Activated CD4-positive, alpha-beta T cell treated with anti-CD3 and anti-CD28 coated beads for 24 hours (primary cell): ENCODE measurements around the gene INTS12.
"Not testable (repeated sequence)": the region's sequence is repeated elsewhere in the genome, so short reads cannot be mapped to it uniquely, and the experiment has no call there.

ENCODE experiments used
- DNase-seq, 2 donors: peaks; one replicate each; pipeline ENCODE4 v3.0.0-alpha.2; 2020; ENCODE audit warnings: low read depth in 2 of 2

Gene INTS12, protein sequence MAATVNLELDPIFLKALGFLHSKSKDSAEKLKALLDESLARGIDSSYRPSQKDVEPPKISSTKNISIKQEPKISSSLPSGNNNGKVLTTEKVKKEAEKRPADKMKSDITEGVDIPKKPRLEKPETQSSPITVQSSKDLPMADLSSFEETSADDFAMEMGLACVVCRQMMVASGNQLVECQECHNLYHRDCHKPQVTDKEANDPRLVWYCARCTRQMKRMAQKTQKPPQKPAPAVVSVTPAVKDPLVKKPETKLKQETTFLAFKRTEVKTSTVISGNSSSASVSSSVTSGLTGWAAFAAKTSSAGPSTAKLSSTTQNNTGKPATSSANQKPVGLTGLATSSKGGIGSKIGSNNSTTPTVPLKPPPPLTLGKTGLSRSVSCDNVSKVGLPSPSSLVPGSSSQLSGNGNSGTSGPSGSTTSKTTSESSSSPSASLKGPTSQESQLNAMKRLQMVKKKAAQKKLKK

GRCh38 chr4:105708181-105709080 lies at the start of gene INTS12, which contains the start of gene GSTCD:
INTS12 (minus strand) TSS chr4:105708689; CDS start chr4:105700005, 8,684 bp downstream.
GSTCD (plus strand) TSS chr4:105708784; CDS start chr4:105717614, 8,830 bp downstream.
- peak; percentile 83 for DNase-seq

DNA sequence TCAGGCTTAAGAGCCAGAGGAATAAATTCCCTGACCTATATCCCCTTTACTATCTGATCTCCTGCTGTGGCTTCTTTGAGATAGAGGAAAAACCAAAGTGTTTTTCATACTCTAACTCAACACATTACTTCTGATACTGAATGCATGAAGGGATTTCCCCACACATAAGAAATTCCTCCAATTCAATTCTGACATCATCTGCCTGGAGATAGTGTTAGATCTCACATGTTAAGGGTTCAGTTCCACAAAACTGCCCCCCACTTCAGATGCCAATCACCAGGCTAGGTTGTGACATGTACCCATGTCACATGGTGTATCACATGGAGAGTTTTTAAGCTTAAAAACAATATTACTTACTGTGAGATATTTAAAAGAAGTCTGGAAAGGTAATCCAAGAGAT lies 46.9 kb upstream of the INTS12 start:
- DNase-seq, result no peak

GRCh38 chr4:105753361-105753760 lies 44.9 kb upstream of the INTS12 start:
- DNase-seq, result no peak

DNA sequence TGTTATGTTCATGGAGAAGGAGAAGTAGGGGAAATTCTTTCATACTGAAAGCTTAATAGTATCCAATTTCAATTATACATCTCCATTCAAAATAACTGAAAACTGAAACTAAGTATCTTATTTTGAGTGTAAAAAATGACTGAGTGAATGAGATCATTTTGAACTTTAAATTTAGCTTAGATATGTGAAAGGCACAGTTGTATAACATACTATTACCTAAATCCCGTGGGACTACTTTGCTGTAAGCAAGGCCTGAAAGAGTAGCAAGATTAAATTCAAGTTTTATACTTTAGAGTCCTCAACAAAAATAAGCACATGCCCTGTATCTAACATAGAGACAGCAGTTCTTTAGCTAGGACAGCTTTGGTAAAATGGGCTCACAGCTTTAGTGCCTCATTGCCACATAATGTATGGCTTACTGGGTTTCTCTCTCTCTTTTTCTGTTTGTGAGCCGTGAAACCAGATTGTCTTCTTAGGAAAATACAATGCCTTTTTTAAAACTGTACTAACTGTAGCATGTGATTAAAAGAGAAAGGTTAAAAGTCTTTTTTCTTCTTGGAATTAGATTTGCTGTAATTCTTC lies 43.3 kb upstream of the INTS12 start:
- DNase-seq, result no peak

- DNase-seq, result no peak
Observed at GRCh38 chr4:105748222-105748621, 39.7 kb upstream of the INTS12 start.

GRCh38 chr4:105741548-105741947 lies 33.1 kb upstream of the INTS12 start:
- DNase-seq, result no peak

DNA sequence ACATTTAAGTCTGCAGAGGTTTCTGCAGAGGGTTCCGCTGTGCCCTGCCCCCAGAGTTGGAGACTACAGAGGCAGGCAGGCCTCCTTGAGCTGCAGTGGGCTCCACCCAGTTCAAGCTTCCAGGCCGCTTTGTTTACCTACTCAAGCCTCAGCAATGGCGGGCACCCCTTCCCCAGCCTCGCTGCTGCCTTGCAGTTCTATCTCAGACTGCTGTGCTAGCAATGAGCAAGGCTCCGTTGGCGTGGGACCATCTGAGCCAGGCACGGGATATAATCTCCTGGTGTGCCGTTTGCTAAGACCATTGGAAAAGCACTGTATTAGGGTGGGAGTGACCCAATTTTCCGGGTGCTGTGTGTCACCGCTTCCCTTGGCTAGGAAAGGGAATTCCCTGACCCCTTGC lies 26.7 kb upstream of the INTS12 start:
- DNase-seq, result not testable (repeated sequence)

DNA sequence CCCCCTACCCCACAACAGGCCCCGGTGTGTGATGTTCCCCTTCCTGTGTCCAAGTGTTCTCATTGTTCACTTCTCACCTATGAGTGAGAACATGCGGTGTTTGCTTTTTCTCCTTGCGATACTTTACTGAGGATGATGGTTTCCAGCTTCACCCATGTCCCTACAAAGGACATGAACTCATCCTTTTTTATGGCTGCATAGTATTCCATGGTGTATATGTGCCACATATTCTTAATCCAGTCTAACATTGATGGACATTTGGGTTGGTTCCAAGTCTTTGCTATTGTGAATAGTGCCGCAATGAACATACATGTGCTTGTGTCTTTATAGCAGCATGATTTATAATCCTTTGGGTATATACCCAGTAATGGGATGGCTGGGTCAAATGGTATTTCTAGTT lies 21.4 kb upstream of the INTS12 start:
- DNase-seq, result not testable (repeated sequence)

GRCh38 chr4:105725623-105726022 lies 17.1 kb upstream of the INTS12 start:
- DNase-seq, result no peak

GRCh38 chr4:105719204-105719603 lies 10.7 kb upstream of the INTS12 start:
- DNase-seq, result no peak

DNA sequence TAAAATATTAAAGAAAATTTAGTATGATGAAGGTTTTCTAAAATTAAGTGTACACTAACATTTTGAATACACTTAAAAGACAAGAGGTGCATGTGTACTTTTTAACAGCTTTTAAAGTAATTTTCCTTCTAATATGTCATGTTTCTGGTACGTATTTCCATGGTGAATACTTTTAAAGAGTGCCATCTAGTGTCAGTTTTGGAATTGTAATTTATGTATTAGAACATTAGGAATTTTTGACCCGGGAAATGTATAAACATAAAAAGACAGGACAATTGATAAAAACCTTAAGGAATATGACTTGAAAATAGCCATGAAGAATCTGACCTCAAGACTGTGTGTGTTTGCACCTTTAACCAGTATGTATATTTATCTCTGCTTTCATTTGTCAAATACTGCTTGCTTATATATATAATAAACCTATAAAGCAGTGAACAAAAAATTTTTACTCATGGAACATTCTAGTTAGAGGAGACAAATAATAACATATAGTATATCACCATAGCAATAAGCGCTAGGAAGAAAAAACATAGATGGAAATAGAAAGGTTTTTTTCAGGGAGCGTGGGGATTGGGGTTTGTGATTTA lies 7.3 kb upstream of the INTS12 start:
- no peak for DNase-seq

- DNase-seq, result no peak
Observed at GRCh38 chr4:105714932-105715331, 6.4 kb upstream of the INTS12 start.

DNA sequence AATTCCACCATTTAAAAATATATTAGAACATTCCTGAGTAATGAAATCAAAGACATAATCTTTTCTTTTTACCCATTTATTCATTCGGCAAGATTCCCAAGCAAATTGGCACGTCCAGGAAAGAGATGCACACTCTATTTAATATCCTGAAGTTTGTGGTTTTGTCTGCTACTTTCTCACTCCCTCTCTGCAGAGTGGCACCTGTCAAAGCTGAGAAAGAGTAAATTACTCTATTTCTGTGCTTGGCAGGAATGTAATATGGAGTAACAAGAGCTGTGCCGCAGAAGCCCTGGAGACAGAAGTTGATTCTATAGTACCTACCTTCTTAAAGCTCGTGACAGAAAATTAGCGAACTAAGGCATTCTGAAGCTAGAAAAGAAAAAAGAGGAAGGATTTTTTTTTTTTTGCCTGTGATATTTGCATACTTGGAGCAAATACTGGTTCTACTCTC lies 5.6 kb upstream of the INTS12 start:
- no peak for DNase-seq

GRCh38 chr4:105712766-105713165 lies 4.3 kb upstream of the INTS12 start:
- DNase-seq, result no peak

- DNase-seq, result no peak
Observed at GRCh38 chr4:105710678-105711077, 2.2 kb upstream of the INTS12 start.

GRCh38 chr4:105710012-105710600 lies 1.6 kb upstream of the INTS12 start:
- DNase-seq, result no peak

GRCh38 chr4:105709081-105709450 lies 577 bp upstream of the INTS12 start:
- no peak for DNase-seq

DNA sequence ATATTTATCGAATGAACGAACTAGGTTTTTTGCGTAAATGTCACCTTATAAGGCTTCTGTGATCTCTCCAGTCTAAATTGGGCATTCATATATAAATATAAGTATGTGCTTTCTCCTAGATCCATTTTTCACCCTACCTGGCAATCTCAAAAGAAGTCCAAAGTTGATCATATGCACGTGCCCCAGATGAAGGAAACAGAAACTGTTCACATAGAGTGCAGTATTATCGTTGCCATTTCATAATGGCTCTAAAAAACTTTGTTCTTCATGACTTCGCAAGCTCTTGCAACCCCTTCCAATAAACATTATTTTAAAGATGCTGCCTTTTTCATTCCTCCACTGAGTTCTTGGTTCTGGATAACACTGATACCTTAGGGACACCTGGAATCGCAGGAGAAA lies 708 bp downstream of the INTS12 start:
- DNase-seq, result no peak

DNA sequence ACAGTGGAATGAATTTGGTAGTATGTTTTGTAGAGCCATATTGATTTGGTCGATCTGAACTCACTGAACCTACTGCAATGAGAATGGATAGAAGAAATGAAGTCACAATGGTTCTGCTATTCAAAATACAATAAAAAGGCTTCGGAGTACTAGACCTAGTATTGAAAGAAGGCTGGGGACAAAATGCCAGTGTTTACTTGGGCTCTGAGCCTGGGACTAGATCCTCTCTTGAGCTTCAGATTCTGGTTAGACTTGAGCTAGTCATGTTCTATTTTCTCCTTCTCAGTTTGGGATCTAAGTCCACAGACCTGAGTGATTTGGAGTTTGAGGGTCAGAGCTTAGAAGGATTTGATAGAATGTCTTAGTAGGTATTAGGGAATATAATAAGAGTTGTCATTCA lies 9.9 kb downstream of the INTS12 start:
- DNase-seq, result no peak

DNA sequence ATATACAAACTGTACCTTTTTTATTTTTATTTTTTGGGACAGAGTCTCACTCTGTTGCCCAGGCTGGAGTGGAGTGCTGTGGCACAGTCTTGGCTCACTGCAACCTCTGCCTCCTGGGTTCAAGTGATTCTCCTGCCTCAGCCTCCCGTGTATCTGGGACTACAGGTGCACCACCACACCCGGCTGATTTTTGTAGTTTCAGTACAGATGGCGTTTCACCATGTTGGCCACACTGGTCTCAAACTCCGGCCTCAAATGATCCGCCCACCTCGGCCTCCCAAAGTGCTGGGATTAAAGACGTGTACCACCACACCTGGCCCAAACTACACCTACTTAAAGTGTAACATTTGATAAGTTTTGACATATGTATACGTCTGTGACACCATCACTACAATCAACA lies 12.7 kb downstream of the INTS12 start:
- DNase-seq, result not testable (repeated sequence)

- DNase-seq, result not testable (repeated sequence)
Observed at GRCh38 chr4:105694812-105695211, 13.7 kb downstream of the INTS12 start.
